NCI-H146 (cell line): Measurements from ENCODE around the gene C16orf86.
A peak's percentile ranks its signal among the peaks of the same experiment; 100 is the strongest.

Source experiments
- DNase-seq: peaks from one replicate; lab custom pipeline; 2025; lab: John Stamatoyannopoulos, UW

C16orf86 gene

GRCh38 chr16:67667453-67667816 is 821 bp downstream of the C16orf86 start:
- no peak for DNase-seq

GRCh38 chr16:67667817-67668494 is 1.3 kb downstream of the C16orf86 start:
- DNase-seq: peak; percentile 81

GRCh38 chr16:67668495-67669157 is 2.0 kb downstream of the C16orf86 start:
- DNase-seq: no peak

GRCh38 chr16:67669499-67670101 is 3.0 kb downstream of the C16orf86 start:
- no peak for DNase-seq

GRCh38 chr16:67672306-67672705 is 5.7 kb downstream of the C16orf86 start:
- no peak for DNase-seq

- DNase-seq: peak; percentile 6
Measured at GRCh38 chr16:67672739-67673662, 6.4 kb downstream of the C16orf86 start.

GRCh38 chr16:67673712-67674580 is 7.3 kb downstream of the C16orf86 start:
- DNase-seq: no peak

GRCh38 chr16:67674851-67675578 is 8.4 kb downstream of the C16orf86 start:
- no peak for DNase-seq

GRCh38 chr16:67675579-67675935 is 8.9 kb downstream of the C16orf86 start:
- no peak for DNase-seq

GRCh38 chr16:67675999-67676398 is 9.4 kb downstream of the C16orf86 start:
- DNase-seq: no peak

GRCh38 chr16:67676516-67676915 is 9.9 kb downstream of the C16orf86 start:
- no peak for DNase-seq

GRCh38 chr16:67676939-67677338 is 10.3 kb downstream of the C16orf86 start:
- no peak for DNase-seq

GRCh38 chr16:67677712-67678111 is 11.1 kb downstream of the C16orf86 start:
- DNase-seq: no peak

- no peak for DNase-seq
Measured at GRCh38 chr16:67678354-67679023, 11.9 kb downstream of the C16orf86 start.

GRCh38 chr16:67679935-67680897 is 13.6 kb downstream of the C16orf86 start:
- no peak for DNase-seq

- no peak for DNase-seq
Measured at GRCh38 chr16:67683767-67684166, 17.2 kb downstream of the C16orf86 start.

- DNase-seq: no peak
Measured at GRCh38 chr16:67685388-67686112, 18.9 kb downstream of the C16orf86 start.
